Measurements from ENCODE around the gene ZNF607.

Gene ZNF607

GRCh38 chr19:37698216-37698615 is 21.3 kb downstream of the ZNF607 start:
- Histone ChIP-seq H3K27me3 (ENCODE audit: insufficient read depth, poor library complexity, severe bottlenecking) (no peaks in the 10 kb centered on the region), H3K9me3 (ENCODE audit: severe bottlenecking) (peaks cover 7% of the 10 kb centered on the region), H3K4me1 (ENCODE audit: insufficient read depth, poor library complexity, severe bottlenecking) (no peaks in the 10 kb centered on the region), H3K27ac (ENCODE audit: poor library complexity, severe bottlenecking) (no peak overlapping the region), H3K36me3 (ENCODE audit: low read depth) (peaks cover 33% of the 10 kb centered on the region), H3K4me3 (ENCODE audit: severe bottlenecking) (no peak overlapping the region)
- no peak for DNase-seq (ENCODE audit: low spot score)
- ATAC-seq (ENCODE audit: low read depth) = no peak
- TF ChIP-seq, protein P1, sequence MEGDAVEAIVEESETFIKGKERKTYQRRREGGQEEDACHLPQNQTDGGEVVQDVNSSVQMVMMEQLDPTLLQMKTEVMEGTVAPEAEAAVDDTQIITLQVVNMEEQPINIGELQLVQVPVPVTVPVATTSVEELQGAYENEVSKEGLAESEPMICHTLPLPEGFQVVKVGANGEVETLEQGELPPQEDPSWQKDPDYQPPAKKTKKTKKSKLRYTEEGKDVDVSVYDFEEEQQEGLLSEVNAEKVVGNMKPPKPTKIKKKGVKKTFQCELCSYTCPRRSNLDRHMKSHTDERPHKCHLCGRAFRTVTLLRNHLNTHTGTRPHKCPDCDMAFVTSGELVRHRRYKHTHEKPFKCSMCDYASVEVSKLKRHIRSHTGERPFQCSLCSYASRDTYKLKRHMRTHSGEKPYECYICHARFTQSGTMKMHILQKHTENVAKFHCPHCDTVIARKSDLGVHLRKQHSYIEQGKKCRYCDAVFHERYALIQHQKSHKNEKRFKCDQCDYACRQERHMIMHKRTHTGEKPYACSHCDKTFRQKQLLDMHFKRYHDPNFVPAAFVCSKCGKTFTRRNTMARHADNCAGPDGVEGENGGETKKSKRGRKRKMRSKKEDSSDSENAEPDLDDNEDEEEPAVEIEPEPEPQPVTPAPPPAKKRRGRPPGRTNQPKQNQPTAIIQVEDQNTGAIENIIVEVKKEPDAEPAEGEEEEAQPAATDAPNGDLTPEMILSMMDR (IDR thresholded peaks at IDR 0.05; ENCODE audit: poor library complexity, severe bottlenecking) = no peak

DNA sequence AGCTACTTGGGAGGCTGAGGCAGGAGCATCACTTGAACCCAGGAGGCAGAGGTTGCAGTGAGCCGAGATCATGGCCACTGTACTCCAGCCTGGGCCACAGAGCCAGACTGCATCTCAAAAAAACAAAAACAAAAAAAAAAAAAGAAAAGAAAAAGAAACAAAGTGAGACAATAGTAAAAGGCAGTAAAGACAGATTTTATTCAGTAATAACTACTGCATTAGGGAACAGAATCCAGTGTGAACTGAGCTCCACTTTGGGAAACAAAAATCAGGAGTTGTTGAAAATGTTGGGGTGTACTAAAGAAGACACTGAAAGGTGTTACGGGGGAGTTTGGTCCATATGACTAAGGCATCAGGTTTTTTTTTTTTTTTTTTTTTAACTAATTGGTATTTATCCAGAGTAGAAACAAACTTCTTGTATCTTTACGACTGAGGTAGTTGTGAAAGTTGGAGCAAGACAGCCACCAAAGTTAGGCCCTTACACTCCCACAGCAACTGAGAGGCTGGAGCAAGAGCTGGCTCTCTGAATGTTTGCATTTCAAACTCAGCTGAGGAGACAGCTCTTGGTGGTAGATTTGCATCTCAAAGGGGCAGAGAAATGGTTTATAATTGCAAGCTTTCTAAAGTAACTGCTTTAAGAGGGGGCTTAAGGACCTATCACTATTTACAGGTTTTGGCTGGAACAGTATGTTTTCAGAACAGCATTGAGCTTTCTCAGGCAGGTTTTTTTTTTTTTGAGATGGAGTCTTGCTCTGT is 24.2 kb downstream of the ZNF607 start:
- Histone ChIP-seq H3K4me1 (ENCODE audit: insufficient read depth, poor library complexity, severe bottlenecking) (no peaks in the 10 kb centered on the region), H3K27ac (ENCODE audit: poor library complexity, severe bottlenecking) (no peak overlapping the region), H3K27me3 (ENCODE audit: insufficient read depth, poor library complexity, severe bottlenecking) (no peaks in the 10 kb centered on the region), H3K4me3 (ENCODE audit: severe bottlenecking) (no peak overlapping the region), H3K36me3 (ENCODE audit: low read depth) (peaks cover 20% of the 10 kb centered on the region), H3K9me3 (ENCODE audit: severe bottlenecking) (peaks cover 8% of the 10 kb centered on the region)
- TF ChIP-seq, protein P1 (IDR thresholded peaks at IDR 0.05; ENCODE audit: poor library complexity, severe bottlenecking) = no peak
- DNase-seq (ENCODE audit: low spot score) = no peak
- ATAC-seq (ENCODE audit: low read depth) = no peak

GRCh38 chr19:37692956-37693620 is 26.5 kb downstream of the ZNF607 start:
- no peak for ATAC-seq (ENCODE audit: low read depth)
- Histone ChIP-seq H3K36me3 (ENCODE audit: low read depth) (no peaks in the 10 kb centered on the region), H3K27ac (ENCODE audit: poor library complexity, severe bottlenecking) (no peak overlapping the region), H3K4me1 (ENCODE audit: insufficient read depth, poor library complexity, severe bottlenecking) (no peaks in the 10 kb centered on the region), H3K4me3 (ENCODE audit: severe bottlenecking) (no peak overlapping the region), H3K9me3 (ENCODE audit: severe bottlenecking) (peaks cover 8% of the 10 kb centered on the region), H3K27me3 (ENCODE audit: insufficient read depth, poor library complexity, severe bottlenecking) (no peaks in the 10 kb centered on the region)
- DNase-seq (ENCODE audit: low spot score) = no peak
- TF ChIP-seq, protein P1 (IDR thresholded peaks at IDR 0.05; ENCODE audit: poor library complexity, severe bottlenecking) = no peak

DNA sequence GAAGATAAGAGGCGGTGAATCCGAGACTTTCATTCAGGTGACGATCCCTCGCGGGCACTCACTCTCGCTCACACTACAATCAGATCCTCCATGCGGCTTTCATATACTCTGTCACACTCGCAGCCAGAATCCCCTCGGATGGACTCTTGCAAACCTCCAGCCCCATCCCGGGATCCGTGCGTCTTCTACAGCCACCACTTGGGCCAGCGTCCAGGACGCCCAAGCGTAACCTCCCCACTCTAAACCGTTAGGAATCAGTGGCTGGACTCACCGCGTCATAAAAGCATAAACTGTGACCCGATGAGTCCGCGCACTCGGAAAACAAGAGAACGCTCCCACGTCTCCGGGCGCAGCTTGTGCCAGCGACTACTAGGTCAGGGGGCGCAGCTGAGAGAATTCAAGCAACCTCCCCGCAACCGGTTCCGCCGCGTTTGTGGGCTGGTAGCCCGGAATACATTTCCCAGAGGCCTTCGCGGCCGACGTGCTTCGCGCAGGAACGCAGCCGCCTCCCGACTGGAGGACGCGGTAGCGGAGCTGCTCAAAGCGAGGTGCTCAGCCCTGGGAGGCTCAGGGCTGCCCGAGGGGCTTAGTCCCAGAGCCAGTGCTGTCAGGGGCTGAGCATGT is 27.6 kb downstream of the ZNF607 start:
- Histone ChIP-seq H3K4me3 (ENCODE audit: severe bottlenecking) (peak overlapping the region; percentile 21), H3K36me3 (ENCODE audit: low read depth) (no peaks in the 10 kb centered on the region), H3K27ac (ENCODE audit: poor library complexity, severe bottlenecking) (no peak overlapping the region), H3K27me3 (ENCODE audit: insufficient read depth, poor library complexity, severe bottlenecking) (no peaks in the 10 kb centered on the region), H3K9me3 (ENCODE audit: severe bottlenecking) (peaks cover 8% of the 10 kb centered on the region), H3K4me1 (ENCODE audit: insufficient read depth, poor library complexity, severe bottlenecking) (no peaks in the 10 kb centered on the region)
- DNase-seq (ENCODE audit: low spot score) (peak; percentile 51), ATAC-seq (ENCODE audit: low read depth) (peak; percentile 72)
- TF ChIP-seq, protein P1 (IDR thresholded peaks at IDR 0.05; ENCODE audit: poor library complexity, severe bottlenecking) = no peak

All from RWPE2 (cell line).